ENCODE measurements around the gene TGM2.
A peak's percentile ranks its signal among the peaks of the same experiment; 100 is the strongest.

The TGM2 gene

DNA sequence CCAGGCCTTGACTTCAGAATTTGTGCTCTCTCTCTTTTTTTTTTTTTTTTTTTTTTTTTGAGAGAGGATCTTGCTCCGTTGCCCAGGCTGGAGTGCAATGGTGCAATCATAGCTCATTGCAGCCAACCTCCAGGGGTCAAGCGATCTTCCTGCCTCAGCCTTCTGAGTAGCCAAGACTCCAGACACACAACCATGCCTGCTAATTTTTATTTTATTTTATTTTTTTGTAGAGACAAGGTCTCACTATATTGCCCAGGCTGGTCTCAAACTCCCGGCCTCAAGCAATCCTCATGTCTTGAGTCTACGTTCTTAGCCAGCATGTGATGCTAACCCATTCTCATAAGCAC lies 19.4 kb downstream of the TGM2 start:
- Histone ChIP-seq H4K20me1 (ENCODE audit: insufficient read depth, low read length) (no peaks in the 10 kb centered on the region), H3K9ac (ENCODE audit: low read length) (no peak overlapping the region), H3K36me3 (replicated peaks; ENCODE audit: insufficient read depth, low read length) (no peaks in the 10 kb centered on the region), H3K79me2 (ENCODE audit: low read length) (no peaks in the 10 kb centered on the region), H3K4me2 (ENCODE audit: low read depth, low read length) (no peak overlapping the region), H3K9me3 (replicated peaks; ENCODE audit: insufficient read depth, low read length) (no peaks in the 10 kb centered on the region), H3K27ac (ENCODE audit: low read length) (no peak overlapping the region), H3K4me3 (ENCODE audit: low read length) (no peak overlapping the region), H3K27me3 (replicated peaks; ENCODE audit: insufficient read depth, low read length) (no peaks in the 10 kb centered on the region), H3F3A (ENCODE audit: insufficient read depth, low read length) (no peaks in the 10 kb centered on the region), H2AFZ (ENCODE audit: low read length) (no peak overlapping the region), H3K9me2 (replicated peaks; ENCODE audit: insufficient read depth, low read length) (no peaks in the 10 kb centered on the region), H3K4me1 (ENCODE audit: low read length) (peaks cover 18% of the 10 kb centered on the region)
- TF ChIP-seq CTCF (IDR thresholded peaks at IDR 0.05; ENCODE audit: low read length), result no peak
- no peak for TF ChIP-seq EZH2 (optimal IDR thresholded peaks at IDR 0.05; ENCODE audit: low read depth, low read length)
- TF ChIP-seq EZH2phosphoT487 (IDR thresholded peaks at IDR 0.05; ENCODE audit: low read length), result no peak
- no peak for DNase-seq

DNA sequence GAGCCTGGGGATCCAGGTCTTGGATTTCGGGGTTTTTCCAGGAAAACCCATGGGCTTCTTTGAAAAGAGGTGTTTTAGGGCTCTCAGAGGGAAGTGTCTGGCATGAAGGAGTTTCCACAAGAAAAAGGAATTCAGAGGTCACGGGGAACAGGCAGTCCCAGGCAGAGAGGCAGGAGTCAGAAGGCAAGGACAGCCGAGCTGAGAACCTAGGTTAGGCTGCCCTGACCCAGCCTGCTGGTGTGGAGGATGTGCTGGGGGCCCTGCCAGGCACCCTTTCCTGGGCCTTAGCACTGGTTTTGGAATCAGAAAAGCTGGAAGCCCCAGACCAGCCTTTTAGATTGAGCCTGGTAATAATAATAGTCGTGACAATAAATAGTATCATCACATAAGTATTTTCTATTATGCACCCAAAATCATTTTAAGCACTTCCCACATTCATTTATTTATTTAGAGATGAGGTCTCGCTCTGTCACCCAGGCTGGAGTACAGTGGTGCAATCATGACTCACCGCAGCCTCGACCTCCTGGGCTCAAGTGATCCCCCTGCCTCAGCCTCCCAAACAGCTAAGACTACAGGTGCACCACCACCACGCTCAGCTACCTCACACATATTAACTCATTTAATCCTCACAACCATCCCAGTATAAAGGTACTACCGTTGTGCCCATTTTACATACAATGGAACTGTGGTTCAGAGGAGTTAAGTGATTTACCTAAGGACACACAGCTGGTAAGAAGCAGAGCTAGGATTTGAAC lies 19.9 kb downstream of the TGM2 start:
- Histone ChIP-seq H3K9ac (ENCODE audit: low read length) (no peak overlapping the region), H3K79me2 (ENCODE audit: low read length) (no peaks in the 10 kb centered on the region), H3K36me3 (replicated peaks; ENCODE audit: insufficient read depth, low read length) (no peaks in the 10 kb centered on the region), H3K9me2 (replicated peaks; ENCODE audit: insufficient read depth, low read length) (no peaks in the 10 kb centered on the region), H3F3A (ENCODE audit: insufficient read depth, low read length) (no peaks in the 10 kb centered on the region), H3K4me1 (ENCODE audit: low read length) (peaks cover 18% of the 10 kb centered on the region), H3K9me3 (replicated peaks; ENCODE audit: insufficient read depth, low read length) (no peaks in the 10 kb centered on the region), H4K20me1 (ENCODE audit: insufficient read depth, low read length) (no peaks in the 10 kb centered on the region), H3K27me3 (replicated peaks; ENCODE audit: insufficient read depth, low read length) (no peaks in the 10 kb centered on the region), H2AFZ (ENCODE audit: low read length) (no peak overlapping the region), H3K4me3 (ENCODE audit: low read length) (no peak overlapping the region), H3K27ac (ENCODE audit: low read length) (no peak overlapping the region), H3K4me2 (ENCODE audit: low read depth, low read length) (no peak overlapping the region)
- no peak for DNase-seq
- TF ChIP-seq CTCF (IDR thresholded peaks at IDR 0.05; ENCODE audit: low read length) (no peak), EZH2phosphoT487 (IDR thresholded peaks at IDR 0.05; ENCODE audit: low read length) (no peak), EZH2 (optimal IDR thresholded peaks at IDR 0.05; ENCODE audit: low read depth, low read length) (no peak)

- Histone ChIP-seq H4K20me1 (ENCODE audit: insufficient read depth, low read length) (no peaks in the 10 kb centered on the region), H3K4me1 (ENCODE audit: low read length) (peaks cover 18% of the 10 kb centered on the region), H3K27me3 (replicated peaks; ENCODE audit: insufficient read depth, low read length) (no peaks in the 10 kb centered on the region), H3K9me3 (replicated peaks; ENCODE audit: insufficient read depth, low read length) (no peaks in the 10 kb centered on the region), H2AFZ (ENCODE audit: low read length) (peak overlapping the region; percentile 81), H3K9me2 (replicated peaks; ENCODE audit: insufficient read depth, low read length) (no peaks in the 10 kb centered on the region), H3K4me3 (ENCODE audit: low read length) (no peak overlapping the region), H3K9ac (ENCODE audit: low read length) (no peak overlapping the region), H3K79me2 (ENCODE audit: low read length) (no peaks in the 10 kb centered on the region), H3K36me3 (replicated peaks; ENCODE audit: insufficient read depth, low read length) (no peaks in the 10 kb centered on the region), H3K4me2 (ENCODE audit: low read depth, low read length) (peak overlapping the region; percentile 44; the same call in 1 of the 2 replicates), H3F3A (ENCODE audit: insufficient read depth, low read length) (no peaks in the 10 kb centered on the region), H3K27ac (ENCODE audit: low read length) (no peak overlapping the region)
- no peak for DNase-seq
- no peak for TF ChIP-seq EZH2 (optimal IDR thresholded peaks at IDR 0.05; ENCODE audit: low read depth, low read length)
- no peak for TF ChIP-seq CTCF (IDR thresholded peaks at IDR 0.05; ENCODE audit: low read length)
- TF ChIP-seq EZH2phosphoT487 (IDR thresholded peaks at IDR 0.05; ENCODE audit: low read length), result no peak
Observed at GRCh38 chr20:38144598-38144973, 20.5 kb downstream of the TGM2 start.
